GM11168 (cell line): ENCODE results near the gene CPNE9.

Experiments
- in situ Hi-C: fragments of 300-500 bp; cut with MboI; formaldehyde crosslinking; loops from one replicate; pipeline ENCODE4 v1.12.0; 2022; ENCODE audit warnings: low sequenced_read_pairs; ENCODE audit not compliant: unreplicated experiment

Gene CPNE9

DNA sequence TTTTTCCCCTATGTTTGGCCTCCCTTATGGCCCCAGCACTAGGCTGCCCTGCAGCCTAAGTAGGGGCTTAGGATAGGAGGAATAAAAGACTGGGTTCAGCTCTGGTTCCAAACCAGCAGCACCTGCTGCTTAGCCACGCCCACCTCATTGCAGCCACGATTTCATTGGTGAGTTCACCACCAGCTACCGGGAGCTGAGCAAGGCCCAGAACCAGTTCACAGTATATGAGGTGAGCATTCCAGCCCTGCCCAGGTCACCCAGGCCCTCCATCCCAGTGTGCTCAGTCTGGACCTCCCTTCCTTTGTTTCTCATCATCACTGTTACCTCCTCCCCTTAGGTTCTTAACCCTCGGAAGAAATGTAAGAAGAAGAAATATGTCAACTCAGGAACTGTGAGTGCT lies 11.5 kb downstream of the CPNE9 start:
- in situ Hi-C loops, result no loop called here

DNA sequence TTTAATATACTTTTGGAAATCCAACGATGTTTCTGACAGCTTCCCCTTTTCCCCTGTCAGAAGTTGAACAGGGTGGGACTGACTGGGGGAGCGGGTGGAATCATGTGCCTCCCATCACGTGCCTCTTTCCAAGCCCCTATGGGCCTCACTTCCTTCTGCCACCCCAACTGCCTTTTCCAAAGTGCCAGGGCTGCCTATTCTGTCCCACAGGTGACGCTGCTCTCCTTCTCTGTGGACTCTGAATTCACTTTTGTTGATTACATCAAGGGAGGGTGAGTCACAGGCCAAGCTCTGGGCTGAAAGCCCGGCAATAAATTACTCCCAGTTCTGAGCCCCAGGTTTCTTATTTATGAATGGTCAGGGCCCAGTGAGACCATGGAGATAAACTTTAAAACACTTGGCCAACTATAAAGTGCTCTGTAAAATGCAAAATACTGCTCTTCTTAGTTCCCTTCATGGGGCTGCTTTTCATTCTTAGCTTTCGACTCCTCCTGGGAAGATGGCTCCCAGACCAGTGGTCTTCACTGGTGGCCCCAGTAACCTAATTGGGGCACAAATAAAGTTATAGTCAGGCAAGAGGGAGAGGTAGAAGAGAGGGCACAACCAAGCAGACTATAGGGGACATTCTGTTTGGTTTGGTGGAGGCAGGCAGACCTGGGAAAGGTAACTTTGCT lies 12.3 kb downstream of the CPNE9 start:
- in situ Hi-C loops, result no loop called here

DNA sequence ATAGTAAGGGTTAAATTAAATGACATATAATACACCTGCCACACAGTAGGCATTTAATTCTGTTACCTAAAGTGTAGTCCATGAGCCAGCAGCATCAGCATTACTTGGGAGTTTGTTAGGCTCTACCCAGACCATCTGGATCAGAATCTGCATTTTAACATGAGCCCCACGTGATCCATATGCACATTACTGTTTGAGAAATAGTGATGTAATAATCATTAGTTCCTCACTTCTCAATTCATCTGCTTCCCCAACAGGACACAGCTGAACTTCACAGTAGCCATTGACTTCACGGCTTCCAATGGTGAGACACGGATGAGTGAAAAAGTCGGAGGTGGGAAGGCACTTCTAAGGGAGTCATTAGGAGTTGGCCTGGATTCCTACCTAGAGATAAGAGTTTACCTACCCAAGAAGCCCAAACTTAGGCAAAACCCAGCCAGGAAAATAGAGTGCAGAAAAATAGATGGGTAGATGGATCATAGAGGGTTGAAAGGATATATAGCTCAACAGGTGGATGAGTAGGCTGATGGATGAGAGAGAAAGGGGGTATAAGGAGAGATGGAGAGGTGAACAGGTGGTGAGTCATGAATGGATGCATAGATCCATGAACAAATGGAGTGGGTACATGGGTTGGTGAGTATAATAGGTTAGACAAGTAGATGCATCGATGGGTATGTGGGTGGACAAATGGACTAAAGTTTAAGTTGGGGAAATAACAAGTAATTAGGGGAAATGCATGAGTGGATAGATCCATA lies 13.3 kb downstream of the CPNE9 start:
- in situ Hi-C loops, result no loop called here

DNA sequence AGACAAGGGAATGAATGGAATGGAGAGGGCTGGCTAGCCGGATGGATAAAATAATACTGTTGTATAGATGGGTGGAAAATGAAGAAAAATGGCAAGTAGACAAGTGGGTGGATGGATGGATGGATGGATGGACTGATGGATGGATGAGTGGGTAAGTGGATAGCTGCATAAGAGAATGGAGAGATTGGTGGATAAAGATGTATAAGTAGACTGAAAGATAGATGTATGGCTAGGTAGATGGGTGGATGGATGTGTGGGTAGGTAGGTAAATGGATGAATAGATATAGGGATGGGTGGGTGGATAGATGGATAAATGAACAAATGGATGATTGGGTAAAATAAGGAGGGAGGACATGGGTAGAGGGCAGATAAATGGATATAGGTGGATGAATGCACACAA lies 13.9 kb downstream of the CPNE9 start:
- in situ Hi-C loops, result no loop called here

DNA sequence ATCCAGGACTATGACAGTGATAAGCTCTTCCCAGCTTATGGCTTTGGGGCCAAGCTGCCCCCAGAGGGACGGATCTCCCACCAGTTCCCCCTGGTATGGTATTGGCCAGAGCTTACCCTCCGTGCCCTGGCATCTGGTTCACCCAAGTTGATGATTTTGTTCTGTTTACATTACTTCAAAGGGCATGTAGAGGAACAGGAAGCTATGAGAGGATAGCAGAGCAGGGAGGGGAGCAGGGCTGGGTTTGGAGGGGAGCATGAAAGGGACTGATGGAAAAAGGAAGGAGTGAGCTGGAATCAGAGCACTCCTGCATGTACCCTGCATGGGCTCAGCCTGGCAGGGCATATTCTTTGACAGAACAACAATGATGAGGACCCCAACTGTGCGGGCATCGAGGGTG lies 14.5 kb downstream of the CPNE9 start:
- in situ Hi-C loops, result no loop called here

DNA sequence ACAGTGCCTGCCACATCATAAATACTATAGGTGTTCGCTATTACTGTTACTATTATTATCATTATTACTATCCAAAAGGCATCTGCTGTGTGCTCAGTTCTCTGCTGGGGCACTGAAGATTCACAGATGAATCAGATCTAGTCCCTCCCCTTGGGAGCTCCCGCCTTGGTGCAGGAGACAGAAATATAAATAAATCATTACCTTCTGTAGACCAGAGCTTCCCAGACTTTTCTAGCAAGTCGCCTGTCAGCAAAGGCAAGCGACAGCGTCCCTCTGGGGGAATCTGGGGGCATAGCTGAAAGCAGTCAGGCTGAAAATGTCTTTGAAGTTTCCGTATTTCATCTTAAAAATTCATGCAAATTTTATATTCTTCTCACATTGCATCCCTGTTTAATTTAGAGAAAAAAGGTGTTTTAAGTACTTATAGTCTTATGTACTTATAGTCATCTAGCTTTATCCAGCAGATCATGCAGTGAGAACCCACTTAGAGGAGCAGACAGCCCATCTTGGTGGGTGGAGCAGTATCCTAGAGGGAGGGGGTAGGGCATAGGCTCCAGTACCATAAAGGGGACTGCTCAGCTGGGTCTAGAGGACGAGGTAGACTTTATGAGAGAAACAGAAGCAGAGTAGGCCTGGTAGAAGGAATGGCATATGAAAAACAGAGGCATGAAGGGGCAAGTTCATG lies 17.5 kb downstream of the CPNE9 start:
- in situ Hi-C loops, result no loop called here

DNA sequence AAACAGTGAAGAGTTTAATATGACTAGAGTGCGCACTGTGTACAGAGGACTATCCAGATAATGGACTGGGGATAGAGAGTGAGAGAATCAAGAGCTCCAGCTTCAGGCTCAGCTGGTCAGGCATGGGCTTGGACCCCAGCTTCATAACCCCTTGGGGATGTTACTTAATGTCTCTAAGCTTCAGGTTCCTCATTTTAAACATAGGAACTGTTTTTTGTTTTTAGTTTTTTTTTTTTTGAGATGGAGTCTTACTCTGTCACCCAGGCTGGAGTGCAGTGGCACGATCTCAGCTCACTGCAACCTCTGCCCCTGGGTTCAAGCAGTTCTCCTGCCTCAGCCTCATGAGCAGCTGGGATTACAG lies 18.0 kb downstream of the CPNE9 start:
- in situ Hi-C loops, result no loop called here

DNA sequence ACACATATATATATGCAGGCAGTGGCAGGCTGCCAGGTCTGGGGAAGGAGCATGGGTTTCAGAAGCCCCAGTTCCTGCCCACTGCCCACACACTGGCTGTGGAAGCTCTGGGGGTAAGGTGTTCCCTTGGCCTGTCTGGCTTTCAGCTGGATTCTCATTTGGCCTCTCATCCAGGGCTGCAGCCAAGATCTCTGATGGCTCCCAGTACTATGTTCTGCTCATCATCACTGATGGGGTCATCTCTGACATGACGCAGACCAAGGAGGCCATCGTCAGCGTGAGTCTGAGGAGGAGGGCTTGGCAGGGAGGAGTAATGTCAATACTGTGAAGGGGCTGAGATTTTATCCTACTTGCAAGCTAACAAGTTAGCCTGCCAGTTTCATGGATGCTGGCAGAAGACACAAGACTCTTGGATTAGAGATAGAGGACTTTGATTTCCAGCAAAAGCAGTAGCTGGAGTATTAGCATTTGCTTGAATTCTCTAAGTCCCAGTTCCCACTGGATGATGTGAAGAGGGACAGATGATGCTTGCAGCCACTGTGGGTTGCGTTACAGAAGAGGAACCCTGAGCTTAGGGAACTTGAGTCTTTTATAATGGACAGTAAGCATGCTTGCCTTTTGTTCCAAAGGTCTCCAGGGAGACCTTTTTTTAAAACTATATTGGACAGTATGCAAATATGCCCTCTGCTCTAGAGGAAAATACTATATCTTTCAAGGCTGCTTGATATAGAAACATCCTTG lies 22.3 kb downstream of the CPNE9 start:
- in situ Hi-C loops, result no loop called here

DNA sequence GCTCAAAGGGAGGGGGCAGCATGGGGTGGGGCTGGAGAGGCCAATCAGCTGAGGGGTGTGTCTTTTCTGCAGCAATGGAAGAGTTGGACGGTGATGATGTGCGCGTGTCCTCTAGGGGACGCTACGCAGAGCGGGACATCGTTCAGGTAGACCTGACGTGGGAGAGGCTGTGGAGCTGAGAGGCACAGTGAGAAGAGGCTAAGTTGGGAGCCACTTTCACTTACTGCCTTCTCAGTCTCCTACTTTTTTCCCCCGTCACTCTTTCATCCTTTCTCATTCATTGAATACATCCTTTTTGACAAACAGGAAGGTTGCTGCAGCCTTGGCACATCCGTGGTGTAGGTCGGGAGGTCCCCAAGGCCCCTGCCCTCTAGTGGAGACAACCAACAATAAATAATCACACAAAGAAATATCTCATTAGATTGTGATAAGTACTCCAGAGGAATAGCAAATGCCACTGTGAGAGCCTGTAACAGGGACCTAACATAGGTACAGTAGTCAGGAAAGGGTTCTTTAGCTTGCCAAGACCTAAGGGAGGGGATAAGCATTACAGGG lies 23.5 kb downstream of the CPNE9 start:
- in situ Hi-C loops, result no loop called here

DNA sequence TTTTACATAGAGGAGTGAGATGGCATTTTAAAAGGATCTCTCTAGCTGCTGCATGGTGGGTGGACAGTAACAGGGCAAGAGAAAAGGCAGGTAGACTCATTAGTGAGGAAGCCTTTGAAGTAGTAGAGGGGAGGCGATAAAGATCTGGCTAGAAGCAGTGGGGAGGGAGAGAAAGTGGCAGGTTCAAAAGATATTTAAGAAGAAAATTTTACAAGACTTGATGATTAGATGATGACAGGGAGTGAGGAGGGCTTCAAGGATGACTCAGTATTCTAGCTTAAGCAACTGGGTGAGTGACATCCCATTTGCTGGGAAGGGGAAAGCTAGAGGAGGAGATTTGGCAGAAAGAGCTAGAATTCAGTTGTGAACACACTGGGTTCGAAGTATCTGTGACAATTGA lies 24.1 kb downstream of the CPNE9 start:
- in situ Hi-C loops, result no loop called here

DNA sequence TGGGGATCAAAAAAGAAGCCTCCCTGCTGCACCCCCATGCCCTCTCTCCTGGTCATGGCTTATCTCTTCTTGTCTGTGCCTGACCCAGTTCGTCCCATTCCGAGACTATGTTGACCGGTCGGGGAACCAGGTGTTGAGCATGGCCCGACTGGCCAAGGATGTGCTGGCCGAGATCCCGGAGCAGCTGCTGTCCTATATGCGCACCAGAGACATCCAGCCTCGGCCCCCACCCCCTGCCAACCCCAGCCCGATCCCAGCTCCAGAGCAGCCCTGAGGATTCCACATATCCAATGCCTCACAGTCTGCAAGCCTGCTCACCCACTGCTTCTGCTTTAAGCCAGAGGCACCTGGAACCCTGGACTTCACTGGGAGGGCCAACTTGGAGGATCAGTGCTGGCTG lies 25.8 kb downstream of the CPNE9 start:
- in situ Hi-C loops, result no loop called here

DNA sequence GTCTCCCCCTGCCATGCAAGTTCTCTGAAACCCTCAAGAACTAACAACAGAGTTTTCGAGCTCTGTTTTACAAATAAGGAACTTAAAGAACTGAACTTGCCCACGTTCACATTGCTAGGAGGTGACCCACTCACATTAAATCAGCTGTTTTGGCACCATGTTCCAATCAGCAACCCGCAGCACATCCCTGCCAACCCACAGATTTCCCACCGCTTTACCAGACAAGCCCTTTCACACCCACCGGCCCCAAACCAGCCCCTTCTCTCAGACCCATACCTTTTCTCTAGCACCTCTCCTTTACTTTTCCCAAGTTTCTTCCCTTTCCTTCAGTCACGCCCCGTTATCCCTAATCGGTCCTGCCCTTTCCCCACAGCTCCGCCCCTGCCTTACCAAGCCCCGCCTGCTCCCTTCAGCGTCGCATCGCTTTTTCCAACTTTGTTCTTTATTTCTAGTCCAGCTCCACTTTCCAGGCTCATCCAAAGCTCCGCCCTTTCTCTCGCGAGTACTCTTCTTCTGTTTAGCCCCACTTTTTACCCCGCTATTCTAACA lies 27.1 kb downstream of the CPNE9 start:
- in situ Hi-C loops, result no loop called here

DNA sequence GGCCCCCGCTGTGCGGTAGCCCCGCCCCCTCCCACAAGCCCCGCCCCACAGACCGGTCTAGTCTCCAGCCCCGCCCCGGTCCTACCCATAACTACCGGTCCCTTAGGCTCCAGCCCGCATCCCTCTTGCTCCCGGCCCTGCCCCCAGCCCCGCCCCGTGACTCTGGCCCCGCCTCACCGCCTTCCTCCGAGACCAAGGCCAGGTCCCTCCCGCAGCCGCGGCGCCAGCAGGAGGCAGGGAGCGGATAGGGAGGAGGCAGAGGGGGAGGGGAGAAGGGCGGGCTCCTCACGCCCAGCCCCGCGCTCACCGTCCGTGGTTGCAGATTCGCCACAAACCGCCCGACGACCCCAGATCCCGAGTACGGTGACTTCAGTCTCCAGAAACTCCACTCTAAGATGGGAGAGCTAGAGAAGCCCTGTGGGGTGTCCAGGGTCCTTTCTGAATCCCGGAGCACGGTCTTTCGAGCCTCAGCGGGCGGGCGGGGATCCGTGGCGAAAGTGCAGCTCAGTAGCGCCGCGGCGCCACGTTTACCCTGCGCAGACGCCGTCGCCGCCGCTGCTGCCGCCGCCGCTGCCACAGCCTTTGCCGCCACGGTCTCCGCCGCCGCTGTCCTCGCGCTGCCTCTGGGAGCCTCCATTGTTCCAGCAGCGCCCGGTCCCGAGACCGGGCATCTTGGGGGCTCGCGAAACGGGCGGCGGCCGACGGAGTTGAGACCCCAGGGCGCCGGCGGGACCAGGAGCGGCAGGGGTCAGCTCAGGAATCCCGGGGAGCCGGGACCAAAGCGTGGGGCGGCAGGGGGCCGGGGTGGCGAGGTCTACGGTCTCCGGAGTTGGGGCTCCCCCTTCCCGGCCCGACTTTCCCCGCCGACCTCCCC lies 27.8 kb downstream of the CPNE9 start, which contains the start of gene BRPF1:
TSS of gene BRPF1 (plus strand) at position 530 of the 874 bp plus-strand sequence. CDS start 2,406 bp downstream, outside the sequence.
- in situ Hi-C loops, result no loop called here

DNA sequence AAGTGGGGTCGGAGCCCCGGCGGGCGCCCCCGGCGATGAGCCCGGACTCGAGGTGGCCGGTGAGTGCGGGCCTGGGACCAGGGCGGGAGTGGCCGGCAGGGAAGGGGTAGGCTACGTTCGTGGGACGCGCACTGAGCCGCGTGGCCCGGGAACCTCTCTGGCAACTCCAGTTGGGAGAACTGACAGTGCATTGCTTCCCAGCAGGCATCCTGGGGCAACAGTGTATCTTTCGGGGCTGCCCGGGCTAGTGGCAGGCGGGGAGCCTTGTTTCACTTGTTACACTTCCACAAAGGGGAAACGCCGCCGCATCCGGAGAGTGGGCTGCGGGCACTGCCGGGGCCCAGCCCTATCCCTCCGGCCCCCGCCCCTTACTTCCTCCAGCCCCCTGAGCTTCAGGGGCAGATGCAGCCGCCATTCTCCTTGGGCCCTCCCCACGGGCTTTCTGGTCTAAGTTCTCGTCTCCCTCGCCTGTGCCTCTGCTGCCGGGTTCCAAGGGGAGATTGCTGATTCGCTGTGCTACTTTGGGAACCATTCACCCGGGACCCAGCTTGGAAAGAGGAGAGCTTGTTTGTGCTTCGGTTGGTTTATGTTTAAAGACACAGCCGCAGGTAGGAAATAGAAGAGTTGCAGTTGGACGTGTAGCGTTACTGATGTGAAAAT lies 28.6 kb downstream of the CPNE9 start:
- in situ Hi-C loops, result no loop called here

DNA sequence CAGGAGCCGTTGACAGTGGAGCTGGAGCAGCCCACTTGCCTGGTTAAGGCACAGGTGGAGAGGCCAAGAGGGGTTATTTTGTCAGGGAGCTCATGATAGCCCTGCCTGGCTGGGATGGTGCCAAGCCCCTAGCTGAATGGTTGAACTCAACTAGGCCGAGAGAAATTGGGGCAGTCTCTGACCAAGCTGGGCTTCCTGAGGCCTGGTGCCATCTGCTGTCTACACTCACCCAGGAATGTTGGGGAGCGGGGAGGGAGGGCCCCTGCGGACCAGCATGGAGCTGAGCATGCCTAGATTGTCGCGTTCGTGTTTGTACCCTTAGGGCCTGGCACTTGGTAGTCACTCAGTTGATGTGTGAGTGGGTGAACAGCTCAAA lies 29.1 kb downstream of the CPNE9 start:
- in situ Hi-C loops, result no loop called here

DNA sequence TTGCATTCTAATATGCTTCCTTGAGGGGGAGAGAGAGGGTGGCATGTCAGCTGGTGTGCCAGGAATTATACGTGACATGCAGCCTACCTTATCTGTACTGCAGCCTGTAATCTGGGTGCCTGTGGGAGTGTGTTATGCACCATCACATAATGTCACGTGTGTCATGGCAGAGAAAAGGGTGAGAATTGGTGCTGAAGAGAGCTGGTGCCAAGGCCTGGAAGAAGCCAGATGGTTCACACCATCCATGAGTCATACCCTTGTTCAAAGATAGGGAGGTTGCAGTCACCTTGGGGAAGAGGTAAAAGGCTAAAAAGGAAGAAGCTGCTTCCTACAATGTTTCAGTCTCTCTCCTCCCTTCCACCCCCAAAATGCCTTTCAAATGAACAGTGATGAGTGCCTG lies 33.2 kb downstream of the CPNE9 start:
- in situ Hi-C loops, result no loop called here

DNA sequence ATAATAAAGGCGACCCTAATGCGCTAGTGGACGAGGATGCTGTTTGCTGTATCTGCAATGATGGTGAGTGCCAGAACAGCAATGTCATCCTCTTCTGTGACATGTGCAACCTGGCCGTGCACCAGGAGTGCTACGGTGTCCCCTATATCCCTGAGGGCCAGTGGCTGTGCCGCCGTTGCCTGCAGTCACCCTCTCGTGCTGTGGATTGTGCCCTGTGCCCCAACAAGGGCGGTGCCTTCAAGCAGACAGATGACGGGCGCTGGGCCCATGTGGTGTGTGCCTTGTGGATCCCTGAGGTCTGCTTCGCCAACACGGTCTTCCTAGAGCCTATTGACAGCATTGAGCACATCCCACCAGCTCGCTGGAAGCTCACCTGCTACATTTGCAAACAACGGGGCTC lies 35.5 kb downstream of the CPNE9 start:
- in situ Hi-C loops, result no loop called here

DNA sequence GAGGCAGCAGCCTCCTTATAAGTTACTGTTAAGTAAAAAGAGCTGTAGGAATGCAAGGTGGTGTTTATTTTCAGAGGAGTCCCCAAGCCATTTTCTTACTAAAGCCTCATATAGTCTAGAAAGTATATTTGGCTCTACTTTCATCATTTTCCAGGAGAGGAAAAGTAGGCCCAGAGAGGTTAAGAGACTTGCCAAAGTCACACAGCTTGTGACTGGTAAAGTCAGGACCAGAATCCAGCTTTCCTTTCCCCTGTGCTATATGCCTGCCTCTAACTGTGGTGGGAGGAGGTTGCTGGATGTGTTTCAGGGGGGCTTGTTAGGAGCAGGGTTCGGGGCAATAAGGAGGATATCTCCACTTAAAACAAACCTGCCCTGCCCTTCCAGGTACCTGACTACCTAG lies 38.9 kb downstream of the CPNE9 start:
- in situ Hi-C loops, result no loop called here

DNA sequence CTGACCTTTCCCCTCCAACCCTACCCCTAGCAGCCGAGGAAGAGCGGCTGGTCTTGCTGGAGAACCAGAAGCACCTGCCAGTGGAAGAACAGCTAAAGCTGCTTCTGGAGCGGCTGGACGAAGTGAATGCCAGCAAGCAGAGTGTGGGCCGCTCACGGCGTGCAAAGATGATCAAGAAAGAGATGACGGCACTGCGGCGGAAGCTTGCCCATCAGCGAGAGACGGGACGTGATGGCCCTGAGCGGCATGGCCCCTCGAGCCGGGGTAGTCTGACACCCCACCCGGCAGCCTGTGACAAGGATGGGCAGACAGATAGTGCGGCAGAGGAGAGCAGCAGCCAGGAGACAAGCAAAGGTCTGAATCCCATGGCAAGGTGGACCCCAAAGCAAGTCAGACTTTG lies 39.9 kb downstream of the CPNE9 start:
- in situ Hi-C loops, result no loop called here
